ENCODE data around the gene CNEP1R1. TPM values are rescaled to one million over a fixed set of nuclear protein-coding genes. Genes with fewer than 3 reads are reported as not detected.

The CNEP1R1 gene
- total and polyA plus RNA-seq, 10 of the 15 experiments (the other 5 are each of a cell fraction or from before 2014, with no cell fraction given) = 11.5 to 29.2 (median 15.6) TPM

- Histone ChIP-seq H3K4me3 (no peak overlapping the region), H3K9me3 (replicated peaks; ENCODE audit: control insufficient read depth, insufficient read depth, low read length) (no peaks in the 10 kb centered on the region), H3K36me3 (ENCODE audit: control insufficient read depth in 2 of 2, insufficient read depth in 2 of 2, low read length in 1 of 2) (peaks cover 0 to 19% of the 10 kb centered on the region in 2 experiments; a peak in 1 of 4 replicates), H3K9ac (ENCODE audit: control insufficient read depth, insufficient read depth, low read length) (no peak overlapping the region), H2AFZ (ENCODE audit: control insufficient read depth, low read depth, low read length) (no peak overlapping the region), H3K79me2 (ENCODE audit: control insufficient read depth, insufficient read depth, low read length) (peaks cover 16% of the 10 kb centered on the region), H4K20me1 (ENCODE audit: control insufficient read depth, insufficient read depth) (no peaks in the 10 kb centered on the region), H3K27me3 (replicated peaks in 1 of 2; ENCODE audit: control insufficient read depth in 2 of 2, insufficient read depth in 2 of 2, low read length in 1 of 2) (no peaks in the 10 kb centered on the region), H3K4me2 (ENCODE audit: control insufficient read depth, insufficient read depth) (no peak overlapping the region), H3K27ac (ENCODE audit: control insufficient read depth, insufficient read depth) (no peak overlapping the region), H3K4me1 (ENCODE audit: control insufficient read depth, insufficient read depth, low read length) (0 out of 2 replicates have a peak, but pooled peaks cover 3% of the 10 kb centered on the region)
- ChIA-PET POLR2A (interaction anchor here (0.7 kb wide), 2 partner anchors 27 to 255 kb away, joined by 3 to 4 read pairs; no protein-coding TSS in a partner anchor), SMC1A (ENCODE audit: uncharacterized antibody, unreplicated experiment) (interaction anchor here (0.8 to 7.0 kb wide), 4 partner anchors 10 to 779 kb away, joined by 3 to 137 read pairs (median 4); no protein-coding TSS in a partner anchor), RAD21 (ENCODE audit: unreplicated experiment) (interaction anchor here (0.7 to 7.9 kb wide), 4 partner anchors 38 to 614 kb away, joined by 3 to 191 read pairs (median 4); partner anchors contain the start of gene HEATR3), CTCF (interaction anchor here (1.3 to 8.0 kb wide), 3 partner anchors 39 to 329 kb away, joined by 5 to 216 read pairs (median 80); partner anchors contain the start of gene HEATR3)
- no TSS peak for BruUV-seq (replicated peaks)
- in situ Hi-C loops (cut with MboI) = no loop called here
- WGBS (ENCODE audit: insufficient coverage, insufficient replicate concordance, low lambda C conversion rate, missing lambda C conversion rate) = 99% methylated on average over 5 of the region's 5 CpGs
- ATAC-seq (no peak), FAIRE-seq (no peak), DNase-seq (ENCODE audit: low read depth, low spot score) (no peak)
- no peak for TF ChIP-seq SUPT20H (IDR thresholded peaks at IDR 0.05; ENCODE audit: borderline replicate concordance, control insufficient read depth, low read depth, low read length)
- TF ChIP-seq MYC (IDR thresholded peaks at IDR 0.05; ENCODE audit: insufficient read depth, insufficient read length, insufficient replicate concordance, low read length, severe bottlenecking) = no peak
- TF ChIP-seq, protein P1, sequence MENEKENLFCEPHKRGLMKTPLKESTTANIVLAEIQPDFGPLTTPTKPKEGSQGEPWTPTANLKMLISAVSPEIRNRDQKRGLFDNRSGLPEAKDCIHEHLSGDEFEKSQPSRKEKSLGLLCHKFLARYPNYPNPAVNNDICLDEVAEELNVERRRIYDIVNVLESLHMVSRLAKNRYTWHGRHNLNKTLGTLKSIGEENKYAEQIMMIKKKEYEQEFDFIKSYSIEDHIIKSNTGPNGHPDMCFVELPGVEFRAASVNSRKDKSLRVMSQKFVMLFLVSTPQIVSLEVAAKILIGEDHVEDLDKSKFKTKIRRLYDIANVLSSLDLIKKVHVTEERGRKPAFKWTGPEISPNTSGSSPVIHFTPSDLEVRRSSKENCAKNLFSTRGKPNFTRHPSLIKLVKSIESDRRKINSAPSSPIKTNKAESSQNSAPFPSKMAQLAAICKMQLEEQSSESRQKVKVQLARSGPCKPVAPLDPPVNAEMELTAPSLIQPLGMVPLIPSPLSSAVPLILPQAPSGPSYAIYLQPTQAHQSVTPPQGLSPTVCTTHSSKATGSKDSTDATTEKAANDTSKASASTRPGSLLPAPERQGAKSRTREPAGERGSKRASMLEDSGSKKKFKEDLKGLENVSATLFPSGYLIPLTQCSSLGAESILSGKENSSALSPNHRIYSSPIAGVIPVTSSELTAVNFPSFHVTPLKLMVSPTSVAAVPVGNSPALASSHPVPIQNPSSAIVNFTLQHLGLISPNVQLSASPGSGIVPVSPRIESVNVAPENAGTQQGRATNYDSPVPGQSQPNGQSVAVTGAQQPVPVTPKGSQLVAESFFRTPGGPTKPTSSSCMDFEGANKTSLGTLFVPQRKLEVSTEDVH (IDR thresholded peaks at IDR 0.05; ENCODE audit: low read depth, partially characterized antibody) = no peak
- TF ChIP-seq ATF3 (IDR thresholded peaks at IDR 0.05; ENCODE audit: borderline replicate concordance, extremely low read depth, low read depth, low read length) = no peak
- no peak for TF ChIP-seq POLR2AphosphoS2 (IDR thresholded peaks at IDR 0.05; ENCODE audit: low read depth, low read length)
- no peak for TF ChIP-seq MXI1 (IDR thresholded peaks at IDR 0.05; ENCODE audit: low read depth, low read length)
- TF ChIP-seq SREBF1 (IDR thresholded peaks at IDR 0.05; ENCODE audit: low read length) = no peak
- TF ChIP-seq ELK1 (IDR thresholded peaks at IDR 0.05; ENCODE audit: low read depth, low read length) = no peak
- TF ChIP-seq NR2F1 (conservative IDR thresholded peaks at IDR 0.05) = no peak
- no peak for TF ChIP-seq POLR2AphosphoS5 (IDR thresholded peaks at IDR 0.05; ENCODE audit: low read length)
- no peak for TF ChIP-seq ZNF274 (IDR thresholded peaks at IDR 0.05; ENCODE audit: insufficient read depth, insufficient read length)
- no peak for TF ChIP-seq EGR1 (IDR thresholded peaks at IDR 0.05; ENCODE audit: borderline replicate concordance in 1 of 2, low read depth in 2 of 2, low read length in 2 of 2)
- no peak for TF ChIP-seq NBN (IDR thresholded peaks at IDR 0.05)
- TF ChIP-seq HDAC6 (IDR thresholded peaks at IDR 0.05; ENCODE audit: unreplicated experiment) = no peak
- TF ChIP-seq, protein P2, sequence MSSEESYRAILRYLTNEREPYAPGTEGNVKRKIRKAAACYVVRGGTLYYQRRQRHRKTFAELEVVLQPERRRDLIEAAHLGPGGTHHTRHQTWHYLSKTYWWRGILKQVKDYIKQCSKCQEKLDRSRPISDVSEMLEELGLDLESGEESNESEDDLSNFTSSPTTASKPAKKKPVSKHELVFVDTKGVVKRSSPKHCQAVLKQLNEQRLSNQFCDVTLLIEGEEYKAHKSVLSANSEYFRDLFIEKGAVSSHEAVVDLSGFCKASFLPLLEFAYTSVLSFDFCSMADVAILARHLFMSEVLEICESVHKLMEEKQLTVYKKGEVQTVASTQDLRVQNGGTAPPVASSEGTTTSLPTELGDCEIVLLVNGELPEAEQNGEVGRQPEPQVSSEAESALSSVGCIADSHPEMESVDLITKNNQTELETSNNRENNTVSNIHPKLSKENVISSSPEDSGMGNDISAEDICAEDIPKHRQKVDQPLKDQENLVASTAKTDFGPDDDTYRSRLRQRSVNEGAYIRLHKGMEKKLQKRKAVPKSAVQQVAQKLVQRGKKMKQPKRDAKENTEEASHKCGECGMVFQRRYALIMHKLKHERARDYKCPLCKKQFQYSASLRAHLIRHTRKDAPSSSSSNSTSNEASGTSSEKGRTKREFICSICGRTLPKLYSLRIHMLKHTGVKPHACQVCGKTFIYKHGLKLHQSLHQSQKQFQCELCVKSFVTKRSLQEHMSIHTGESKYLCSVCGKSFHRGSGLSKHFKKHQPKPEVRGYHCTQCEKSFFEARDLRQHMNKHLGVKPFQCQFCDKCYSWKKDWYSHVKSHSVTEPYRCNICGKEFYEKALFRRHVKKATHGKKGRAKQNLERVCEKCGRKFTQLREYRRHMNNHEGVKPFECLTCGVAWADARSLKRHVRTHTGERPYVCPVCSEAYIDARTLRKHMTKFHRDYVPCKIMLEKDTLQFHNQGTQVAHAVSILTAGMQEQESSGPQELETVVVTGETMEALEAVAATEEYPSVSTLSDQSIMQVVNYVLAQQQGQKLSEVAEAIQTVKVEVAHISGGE (CRISPR knock-in tag; IDR thresholded peaks at IDR 0.05) = no peak
- intact Hi-C loops (cut with micrococcal nuclease; ENCODE audit: unreplicated experiment) = loop anchor here (10.0 kb wide), 1 partner anchor 337 kb away; the partner anchor contains the start of gene BRD7
Measured at GRCh38 chr16:50027829-50028228, 2.8 kb downstream of the CNEP1R1 start.
